HepG2 (cell line): ENCODE results near the gene TJP2. TPM values are rescaled to one million over a fixed set of nuclear protein-coding genes. Genes with fewer than 3 reads are reported as not detected.

Experiments used
- ATF3 ChIP-seq: sonication (generic); formaldehyde crosslinking; IDR thresholded peaks from 2 replicates; pipeline ENCODE4 v1.4.0; 2020; ENCODE audit warnings: missing genetic modification reagents
- BCL6 ChIP-seq: IDR thresholded peaks from 2 replicates; pipeline ENCODE4 v1.6.1; 2016; ENCODE audit warnings: missing genetic modification reagents, missing compliant biosample characterization
- EHMT2 ChIP-seq: fragments of 200-600 bp; sonication (generic); IDR thresholded peaks from 2 replicates; pipeline ENCODE4 v1.7.0; 2017; ENCODE audit warnings: antibody characterized with exemption, low read depth, low read length, borderline replicate concordance
- FOXP1 ChIP-seq, 2 experiments: fragments of 450-650 bp in 1 of 2; IDR thresholded peaks; 2 replicates each; pipeline ENCODE4 v1.6.1; 2017 to 2018; ENCODE audit warnings: antibody characterized with exemption in 1 of 2
- HMGXB4 ChIP-seq, 2 experiments: sonication (generic) in 1 of 2; formaldehyde crosslinking in 1 of 2; IDR thresholded peaks; 2 replicates each; pipeline versions ENCODE4 v1.4.0 to v1.6.1; 2018 to 2020; ENCODE audit warnings: missing genetic modification reagents in 2 of 2, borderline replicate concordance in 1 of 2, low read depth in 1 of 2, mild to moderate bottlenecking in 1 of 2, missing biosample characterization in 1 of 2
- IKZF4 ChIP-seq: sonication (generic); formaldehyde crosslinking; IDR thresholded peaks from 2 replicates; pipeline ENCODE4 v1.5.1; 2020; ENCODE audit warnings: borderline replicate concordance, mild to moderate bottlenecking, low read depth, missing genetic modification reagents; ENCODE audit errors: not compliant biosample characterization
- JUND ChIP-seq: sonication (generic); formaldehyde crosslinking; IDR thresholded peaks from 2 replicates; pipeline ENCODE4 v1.8.0; 2022; ENCODE audit warnings: mild to moderate bottlenecking, missing genetic modification reagents
- KDM4B ChIP-seq: sonication (generic); formaldehyde crosslinking; IDR thresholded peaks from 2 replicates; pipeline ENCODE4 v1.4.0; 2020; ENCODE audit warnings: missing genetic modification reagents
- MLXIP ChIP-seq: sonication (generic); formaldehyde crosslinking; IDR thresholded peaks from 2 replicates; pipeline ENCODE4 v1.9.0; 2021; ENCODE audit warnings: missing genetic modification reagents, borderline replicate concordance
- PRDM10 ChIP-seq: sonication (generic); formaldehyde crosslinking; IDR thresholded peaks from 2 replicates; pipeline ENCODE4 v1.4.0; 2020; ENCODE audit warnings: low read depth, missing genetic modification reagents
- RBM22 ChIP-seq: fragments of 200-400 bp; formaldehyde crosslinking; optimal IDR thresholded peaks from 2 replicates; pipeline ENCODE3; 2017; ENCODE audit warnings: mild to moderate bottlenecking, low read length, moderate library complexity
- UBTF ChIP-seq: sonication (generic); formaldehyde crosslinking; IDR thresholded peaks from 2 replicates; pipeline ENCODE4 v1.4.0; 2020; ENCODE audit warnings: mild to moderate bottlenecking, missing genetic modification reagents
- ZNF124 ChIP-seq: sonication (generic); formaldehyde crosslinking; IDR thresholded peaks from 2 replicates; pipeline ENCODE4 v1.4.0; 2020; ENCODE audit warnings: missing genetic modification reagents
- ZNF205 ChIP-seq: IDR thresholded peaks from 2 replicates; pipeline ENCODE4 v1.6.1; 2018; ENCODE audit warnings: missing biosample characterization, missing genetic modification reagents
- ZNF414 ChIP-seq: sonication (generic); formaldehyde crosslinking; IDR thresholded peaks from 2 replicates; pipeline ENCODE4 v1.5.0; 2020; ENCODE audit warnings: missing genetic modification reagents
- polyA plus RNA-seq, 8 experiments: library from polyadenylated mRNA; depleted of rRNA in 3 of 8; stranded (reverse) in 7 of 8; unstranded in 1 of 8; fragments of >200 nt; fragmentation: Illumina TruSeq in 4 of 8; extraction: Trizol in 4 of 8; gene quantifications; 2 replicates each; pipeline versions ENCODE4 v1.2.1 to v1.2.3, GENCODE V29; 2011 to 2016; ENCODE audit warnings: low read depth in 4 of 8, missing spikeins in 1 of 8, mixed read lengths in 1 of 8; ENCODE audit not compliant: insufficient read depth in 1 of 8
- total RNA-seq, 5 experiments: library from RNA; depleted of rRNA; stranded (reverse); fragments of >200 nt; fragmentation: Illumina TruSeq; extraction: Trizol; gene quantifications; 2 replicates each; pipeline ENCODE4 v1.2.3, GENCODE V29; 2016; ENCODE audit warnings: low read depth in 1 of 5

The TJP2 gene
- total and polyA plus RNA-seq, 2 of the 13 experiments (the other 11 are each of a cell fraction or from before 2014, with no cell fraction given): 109 to 110 TPM

- TF ChIP-seq PRDM10 (CRISPR knock-in tag): no peak
- no peak for TF ChIP-seq ZNF414 (CRISPR knock-in tag)
- TF ChIP-seq RBM22: peak; percentile 49
- TF ChIP-seq IKZF4: no peak
- TF ChIP-seq KDM4B (CRISPR knock-in tag): no peak
- TF ChIP-seq EHMT2: no peak
- TF ChIP-seq ATF3 (CRISPR knock-in tag): 0 out of 2 replicates have a peak, but pooled peaks have one; percentile 56
- peak; percentile 34; the same call in 1 of the 2 replicates for TF ChIP-seq JUND
- TF ChIP-seq FOXP1 (IDR thresholded peaks at IDR 0.05): no peak
- TF ChIP-seq FOXP1 (CRISPR knock-in tag; IDR thresholded peaks at IDR 0.05): peak; percentile 57; the same call in 1 of the 2 replicates
- no peak for TF ChIP-seq HMGXB4 (CRISPR knock-in tag; IDR thresholded peaks at IDR 0.05; ENCODE audit: borderline replicate concordance in 1 of 2, low read depth in 1 of 2)
- no peak for TF ChIP-seq ZNF124 (CRISPR knock-in tag)
- no peak for TF ChIP-seq UBTF (CRISPR knock-in tag)
- TF ChIP-seq MLXIP (CRISPR knock-in tag): 0 out of 2 replicates have a peak, but pooled peaks have one; percentile 53
- peak; percentile 93 for TF ChIP-seq BCL6 (CRISPR knock-in tag)
- TF ChIP-seq ZNF205 (CRISPR knock-in tag): no peak
These were observed 4.5 kb downstream of the TJP2 start (continued) for GRCh38 chr9:69178583-69179011.
